HepG2 (cell line): ENCODE measurements around the gene GGT7. TPM values are rescaled to one million over a fixed set of nuclear protein-coding genes. Genes with fewer than 3 reads are reported as not detected.
A peak's percentile ranks its signal among the peaks of the same experiment; 100 is the strongest.

Experiments
- CHD4 ChIP-seq: fragments of 200-600 bp; sonication (generic); IDR thresholded peaks from 2 replicates; pipeline ENCODE4 v1.7.0; 2017; ENCODE audit warnings: mild to moderate bottlenecking, low read length, borderline replicate concordance
- DNMT1 ChIP-seq: sonication (generic); formaldehyde crosslinking; IDR thresholded peaks from 2 replicates; pipeline ENCODE4 v1.5.1; 2020; ENCODE audit warnings: mild to moderate bottlenecking, missing genetic modification reagents
- DRAP1 ChIP-seq: IDR thresholded peaks from 2 replicates; pipeline ENCODE4 v1.6.1; 2016; ENCODE audit warnings: missing genetic modification reagents, missing compliant biosample characterization
- HES4 ChIP-seq: sonication (generic); formaldehyde crosslinking; IDR thresholded peaks from 2 replicates; pipeline ENCODE4 v1.9.0; 2021; ENCODE audit warnings: mild to moderate bottlenecking, missing genetic modification reagents, borderline replicate concordance
- HINFP ChIP-seq: sonication (generic); formaldehyde crosslinking; IDR thresholded peaks from 2 replicates; pipeline ENCODE4 v1.4.0; 2020; ENCODE audit warnings: low read depth, mild to moderate bottlenecking, missing genetic modification reagents
- HMGA1 ChIP-seq: sonication (generic); formaldehyde crosslinking; conservative IDR thresholded peaks from 2 replicates; pipeline ENCODE4 v1.4.0; 2020; ENCODE audit warnings: missing genetic modification reagents
- MLXIP ChIP-seq: sonication (generic); formaldehyde crosslinking; IDR thresholded peaks from 2 replicates; pipeline ENCODE4 v1.9.0; 2021; ENCODE audit warnings: missing genetic modification reagents, borderline replicate concordance
- MTF2 ChIP-seq: sonication (generic); formaldehyde crosslinking; IDR thresholded peaks from 2 replicates; pipeline ENCODE4 v1.5.0; 2020; ENCODE audit warnings: missing genetic modification reagents, borderline replicate concordance
- NFE2L1 ChIP-seq: sonication (generic); formaldehyde crosslinking; IDR thresholded peaks from 2 replicates; pipeline ENCODE4 v1.4.0; 2020; ENCODE audit warnings: missing genetic modification reagents, mild to moderate bottlenecking, borderline replicate concordance
- RBAK ChIP-seq: sonication (generic); formaldehyde crosslinking; IDR thresholded peaks from 2 replicates; pipeline ENCODE4 v1.5.1; 2020; ENCODE audit warnings: mild to moderate bottlenecking, missing genetic modification reagents
- TRIM22 ChIP-seq: fragments of 450-650 bp; IDR thresholded peaks from 2 replicates; pipeline ENCODE4 v1.6.1; 2017
- ZNF24 ChIP-seq: fragments of 450-650 bp; IDR thresholded peaks from 2 replicates; pipeline ENCODE4 v1.6.1; 2017; ENCODE audit warnings: antibody characterized with exemption, mild to moderate bottlenecking
- ZNF430 ChIP-seq: sonication (generic); formaldehyde crosslinking; IDR thresholded peaks from 2 replicates; pipeline ENCODE4 v1.9.0; 2021; ENCODE audit warnings: mild to moderate bottlenecking, missing genetic modification reagents
- ZNF547 ChIP-seq: sonication (generic); formaldehyde crosslinking; IDR thresholded peaks from 2 replicates; pipeline ENCODE4 v1.5.1; 2020; ENCODE audit warnings: mild to moderate bottlenecking, missing genetic modification reagents
- ZNF556 ChIP-seq: sonication (generic); formaldehyde crosslinking; IDR thresholded peaks from 2 replicates; pipeline ENCODE4 v1.4.0; 2020; ENCODE audit warnings: mild to moderate bottlenecking, missing genetic modification reagents, borderline replicate concordance
- ZNF572 ChIP-seq: sonication (generic); formaldehyde crosslinking; IDR thresholded peaks from 2 replicates; pipeline ENCODE4 v1.5.1; 2020; ENCODE audit warnings: mild to moderate bottlenecking, missing genetic modification reagents
- ZNF629 ChIP-seq: sonication (generic); formaldehyde crosslinking; conservative IDR thresholded peaks from 2 replicates; pipeline ENCODE4 v1.5.0; 2020; ENCODE audit warnings: missing genetic modification reagents
- ZNF75D ChIP-seq: sonication (generic); formaldehyde crosslinking; IDR thresholded peaks from 2 replicates; pipeline ENCODE4 v1.8.1; 2023; ENCODE audit warnings: missing genetic modification reagents, mild to moderate bottlenecking, borderline replicate concordance
- ZNF766 ChIP-seq: sonication (generic); formaldehyde crosslinking; IDR thresholded peaks from 2 replicates; pipeline ENCODE4 v1.5.0; 2020; ENCODE audit warnings: missing genetic modification reagents, borderline replicate concordance
- ZNF781 ChIP-seq: sonication (generic); formaldehyde crosslinking; IDR thresholded peaks from 2 replicates; pipeline ENCODE4 v1.5.1; 2020; ENCODE audit warnings: borderline replicate concordance, mild to moderate bottlenecking, missing genetic modification reagents; ENCODE audit errors: not compliant biosample characterization
- ZSCAN20 ChIP-seq: sonication (generic); formaldehyde crosslinking; IDR thresholded peaks from 2 replicates; pipeline ENCODE4 v1.4.0; 2020; ENCODE audit warnings: missing genetic modification reagents, mild to moderate bottlenecking, borderline replicate concordance
- ZSCAN22 ChIP-seq: sonication (generic); formaldehyde crosslinking; IDR thresholded peaks from 2 replicates; pipeline ENCODE4 v1.4.0; 2020; ENCODE audit warnings: mild to moderate bottlenecking, missing genetic modification reagents
- polyA plus RNA-seq, 8 experiments: library from polyadenylated mRNA; depleted of rRNA in 3 of 8; stranded (reverse) in 7 of 8; unstranded in 1 of 8; fragments of >200 nt; fragmentation: Illumina TruSeq in 4 of 8; extraction: Trizol in 4 of 8; gene quantifications; 2 replicates each; pipeline versions ENCODE4 v1.2.1 to v1.2.3, GENCODE V29; 2011 to 2016; ENCODE audit warnings: low read depth in 4 of 8, missing spikeins in 1 of 8, mixed read lengths in 1 of 8; ENCODE audit not compliant: insufficient read depth in 1 of 8
- total RNA-seq, 5 experiments: library from RNA; depleted of rRNA; stranded (reverse); fragments of >200 nt; fragmentation: Illumina TruSeq; extraction: Trizol; gene quantifications; 2 replicates each; pipeline ENCODE4 v1.2.3, GENCODE V29; 2016; ENCODE audit warnings: low read depth in 1 of 5

The GGT7 gene
- total and polyA plus RNA-seq, 2 of the 13 experiments (the other 11 are each of a cell fraction or from before 2014, with no cell fraction given), result 6.6 to 23.0 TPM

GRCh38 chr20:34825530-34826362 lies 46.9 kb downstream of the GGT7 start, which contains the start of gene NCOA6 (continued):
- TF ChIP-seq ZNF556 (CRISPR knock-in tag) (no peak), MLXIP (no peak), DRAP1 (CRISPR knock-in tag) (peak; percentile 51), MTF2 (no peak), ZNF547 (CRISPR knock-in tag) (no peak; the same call in 1 of the 2 replicates), DNMT1 (CRISPR knock-in tag) (no peak), ZNF430 (no peak; the same call in 1 of the 2 replicates), HMGA1 (CRISPR knock-in tag) (no peak), ZSCAN20 (CRISPR knock-in tag) (no peak), HES4 (CRISPR knock-in tag) (no peak; the same call in 1 of the 2 replicates), RBAK (no peak), TRIM22 (no peak), ZNF24 (peak; percentile 34; the same call in 1 of the 2 replicates), ZNF572 (CRISPR knock-in tag) (no peak), ZNF766 (CRISPR knock-in tag) (no peak), ZNF781 (CRISPR knock-in tag) (peak; percentile 50), HINFP (no peak; the same call in 1 of the 2 replicates), ZNF75D (CRISPR knock-in tag) (no peak), NFE2L1 (no peak), ZSCAN22 (CRISPR knock-in tag) (no peak), CHD4 (peak; percentile 98), ZNF629 (CRISPR knock-in tag) (peak; percentile 99)
